Activated T-cell treated with anti-CD3 and anti-CD28 coated beads, Interleukin-2, amount 50 U/mL, for 72 hours (primary cell): ENCODE measurements around the gene RPS3. TPM values are rescaled to one million over a fixed set of nuclear protein-coding genes. Genes with fewer than 3 reads are reported as not detected.

Experiments
- ATAC-seq, 2 donors: fragments of 150-1000 bp; cut with Tn5 transposase; replicated peaks in 1 of 2; 2 replicates each; pipeline ENCODE4 v1.10.0; 2021; ENCODE audit warnings: moderate library complexity in 2 of 2, mild to moderate bottlenecking in 1 of 2
- DNase-seq, 2 donors: peaks; one replicate each; pipeline ENCODE4 v3.0.0; 2021 to 2022; ENCODE audit warnings: mixed read lengths in 1 of 2
- H3K27ac Mint-ChIP-seq: one replicate; pipeline ENCODE4 v1.8.0; 2022; ENCODE audit warnings: mild to moderate bottlenecking, moderate library complexity, mixed read lengths
- H3K27me3 Mint-ChIP-seq: one replicate; pipeline ENCODE4 v1.8.0; 2022; ENCODE audit warnings: low read depth, mixed read lengths
- H3K36me3 Mint-ChIP-seq, 2 donors: one replicate each; pipeline ENCODE4 v1.8.0; 2022; ENCODE audit warnings: mixed read lengths in 2 of 2, mild to moderate bottlenecking in 1 of 2; ENCODE audit not compliant: insufficient read depth in 2 of 2
- H3K4me1 Mint-ChIP-seq: one replicate; pipeline ENCODE4 v1.8.0; 2022; ENCODE audit warnings: low read depth, mixed read lengths
- H3K4me3 Mint-ChIP-seq, 2 donors: one replicate each; pipeline ENCODE4 v1.8.0; 2022; ENCODE audit warnings: mild to moderate bottlenecking in 2 of 2, mixed read lengths in 2 of 2, moderate library complexity in 2 of 2
- H3K9me3 Mint-ChIP-seq, 2 donors: one replicate each; pipeline ENCODE4 v1.8.0; 2022; ENCODE audit warnings: mixed read lengths in 2 of 2
- total RNA-seq, 2 donors: library from RNA; stranded (reverse); gene quantifications; one replicate each; pipeline ENCODE4 v1.2.3, GENCODE V29; 2022

Gene RPS3
- total RNA-seq, 2 donors from 2014 or later, result 5,116 to 5,192 TPM

DNA sequence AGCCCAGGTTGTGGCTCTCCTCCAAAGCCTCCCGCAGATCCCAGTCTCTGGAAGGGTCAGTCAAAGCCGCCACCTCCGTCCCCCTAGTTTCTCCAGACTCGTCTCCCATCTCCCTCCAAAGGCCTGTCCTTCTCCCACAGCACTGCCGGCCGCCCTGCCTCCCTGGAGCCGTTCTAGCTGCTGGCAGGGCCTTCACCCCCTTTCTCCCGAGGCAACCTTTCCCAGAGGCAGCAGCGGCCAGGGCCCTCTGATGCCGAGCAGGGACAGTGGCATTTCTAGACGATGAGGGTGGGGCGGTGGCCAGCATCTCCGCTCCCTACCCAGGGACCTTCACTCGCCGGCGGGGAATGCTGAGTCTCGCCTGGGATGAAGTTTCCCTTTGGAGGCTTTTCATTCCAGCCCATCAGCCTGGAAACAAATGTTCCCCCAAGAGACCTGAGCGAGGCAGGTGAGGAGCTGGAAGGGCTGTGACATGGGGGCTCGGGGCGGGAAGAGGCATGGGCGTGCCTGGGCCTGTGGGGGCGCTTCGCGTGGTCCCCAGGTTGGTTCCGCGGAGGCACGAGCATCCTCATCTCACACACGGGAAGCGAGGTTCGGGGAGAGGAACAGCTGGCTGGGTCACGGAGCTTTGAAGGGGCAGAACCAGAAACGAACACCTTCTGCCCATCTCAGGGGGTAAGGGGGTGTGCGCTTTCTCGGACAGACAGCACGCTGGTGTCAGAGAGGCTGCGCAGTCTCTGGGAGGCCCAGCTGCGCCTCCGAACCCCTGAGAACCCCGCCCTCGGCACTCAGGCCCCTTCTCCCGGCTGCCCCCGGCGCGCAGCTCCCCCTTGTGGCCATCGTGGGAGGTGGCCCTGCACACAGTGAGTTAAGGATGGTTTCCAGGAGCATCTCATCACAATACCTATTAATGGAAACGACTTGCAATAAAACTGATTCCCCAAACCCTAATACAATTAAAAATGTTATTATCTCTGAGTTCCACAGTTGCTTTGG lies 51.8 kb downstream of the RPS3 start:
- Mint-ChIP-seq H3K36me3 (no peaks in the 10 kb centered on the region), H3K27me3 (peaks cover 6% of the 10 kb centered on the region), H3K27ac (no peak overlapping the region), H3K4me3 (no peak overlapping the region), H3K4me1 (no peaks in the 10 kb centered on the region), H3K9me3 (no peaks in the 10 kb centered on the region)
- ATAC-seq, result peak in 1 of 2 donors; percentile 44
- peak; percentile 46 to 55 for DNase-seq

DNA sequence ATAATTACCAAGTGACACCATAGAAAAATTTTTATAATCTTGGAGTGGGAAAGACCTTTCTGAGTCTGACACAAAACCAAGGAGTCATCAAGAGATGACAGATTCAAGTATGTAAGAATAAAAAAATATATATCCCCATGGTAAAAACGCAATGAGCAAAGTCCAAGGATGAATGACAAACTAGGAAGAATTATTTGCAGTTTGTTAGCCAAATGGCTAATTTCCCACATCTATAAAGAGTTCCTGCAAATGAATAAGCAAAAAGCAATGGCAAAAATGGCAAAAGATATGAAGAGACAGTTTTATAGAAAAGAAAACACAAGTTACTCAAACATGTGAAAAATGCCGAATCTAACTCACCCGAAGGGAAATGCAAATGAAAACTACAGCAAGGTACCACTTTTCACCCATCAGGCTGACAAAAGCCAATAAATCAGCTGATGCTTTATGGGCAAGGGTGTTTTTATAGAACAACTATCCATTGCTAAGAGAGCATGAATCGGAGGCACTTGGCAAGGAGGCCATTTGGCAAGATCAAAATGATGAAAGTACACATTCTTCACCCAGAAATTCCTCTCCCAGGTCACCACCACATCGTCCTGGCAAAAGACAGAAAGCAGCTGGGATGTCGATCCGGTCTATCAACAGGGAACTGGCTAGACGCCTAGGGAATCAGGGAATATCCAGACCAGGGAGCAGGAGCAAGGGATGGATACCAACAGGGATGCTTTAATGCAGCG lies 54.8 kb downstream of the RPS3 start:
- ATAC-seq (no peak), DNase-seq (no peak)
- H3K27me3 Mint-ChIP-seq, result peaks cover 6% of the 10 kb centered on the region
- H3K9me3 Mint-ChIP-seq, result no peaks in the 10 kb centered on the region
- no peak overlapping the region for H3K4me3 Mint-ChIP-seq
- no peaks in the 10 kb centered on the region for H3K4me1 Mint-ChIP-seq
- H3K36me3 Mint-ChIP-seq, result no peaks in the 10 kb centered on the region
- no peak overlapping the region for H3K27ac Mint-ChIP-seq

DNA sequence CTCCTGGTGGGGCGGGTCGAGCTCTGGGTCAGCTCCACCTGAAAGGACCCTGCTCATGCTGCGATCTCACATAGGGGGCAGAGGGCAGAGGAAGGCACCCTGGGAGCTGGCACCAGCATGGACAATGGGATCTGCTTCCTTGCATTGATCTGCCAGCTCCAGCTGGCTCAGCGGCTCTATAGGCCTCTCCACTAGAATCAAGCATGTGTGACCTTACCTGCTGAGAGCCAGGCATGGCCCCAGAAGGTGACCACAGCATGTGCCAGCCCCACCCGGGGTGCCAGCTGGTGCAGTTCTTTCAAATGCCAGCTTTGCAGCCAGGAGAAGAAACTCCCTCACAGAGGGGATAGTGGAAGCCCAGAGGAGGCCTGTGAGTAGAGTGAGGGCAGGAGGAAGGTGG lies 55.7 kb downstream of the RPS3 start:
- Mint-ChIP-seq H3K9me3 (no peaks in the 10 kb centered on the region), H3K4me3 (no peak overlapping the region), H3K4me1 (no peaks in the 10 kb centered on the region), H3K36me3 (no peaks in the 10 kb centered on the region), H3K27me3 (peaks cover 6% of the 10 kb centered on the region), H3K27ac (no peak overlapping the region)
- ATAC-seq, result no peak
- no peak for DNase-seq

Other genes with a start within 250 kb of the RPS3 start
- gene SLCO2B1, start 248.4 kb upstream of the RPS3 start, total RNA-seq, result not detected
- under 1 TPM; 0.07 to 0.14 TPM for gene TPBGL, start 158.7 kb upstream of the RPS3 start, total RNA-seq
- 10 to 100 TPM; 16.7 to 18.3 TPM for gene ARRB1, start 47.9 kb upstream of the RPS3 start, total RNA-seq
- gene KLHL35, start 33.7 kb downstream of the RPS3 start, total RNA-seq, result 1 to 10 TPM in 1 of 2 donors, under 1 TPM in 1; 0.93 to 1.2 TPM
- gene GDPD5, start 126.4 kb downstream of the RPS3 start, total RNA-seq, result 10 to 100 TPM; 16.9 to 29.5 TPM
- gene SERPINH1, start 162.7 kb downstream of the RPS3 start, total RNA-seq, result 10 to 100 TPM; 17.3 to 20.4 TPM